GM11168 (cell line): ENCODE measurements around the gene DYSF.
"Not testable (repeated sequence)": the region's sequence is repeated elsewhere in the genome, so short reads cannot be mapped to it uniquely, and the experiment has no call there.

Experiments
- in situ Hi-C: fragments of 300-500 bp; cut with MboI; formaldehyde crosslinking; loops from one replicate; pipeline ENCODE4 v1.12.0; 2022; ENCODE audit warnings: low sequenced_read_pairs; ENCODE audit not compliant: unreplicated experiment

The DYSF gene

GRCh38 chr2:71629273-71629672 is 175.9 kb downstream of the DYSF start:
- in situ Hi-C loops = no loop called here

DNA sequence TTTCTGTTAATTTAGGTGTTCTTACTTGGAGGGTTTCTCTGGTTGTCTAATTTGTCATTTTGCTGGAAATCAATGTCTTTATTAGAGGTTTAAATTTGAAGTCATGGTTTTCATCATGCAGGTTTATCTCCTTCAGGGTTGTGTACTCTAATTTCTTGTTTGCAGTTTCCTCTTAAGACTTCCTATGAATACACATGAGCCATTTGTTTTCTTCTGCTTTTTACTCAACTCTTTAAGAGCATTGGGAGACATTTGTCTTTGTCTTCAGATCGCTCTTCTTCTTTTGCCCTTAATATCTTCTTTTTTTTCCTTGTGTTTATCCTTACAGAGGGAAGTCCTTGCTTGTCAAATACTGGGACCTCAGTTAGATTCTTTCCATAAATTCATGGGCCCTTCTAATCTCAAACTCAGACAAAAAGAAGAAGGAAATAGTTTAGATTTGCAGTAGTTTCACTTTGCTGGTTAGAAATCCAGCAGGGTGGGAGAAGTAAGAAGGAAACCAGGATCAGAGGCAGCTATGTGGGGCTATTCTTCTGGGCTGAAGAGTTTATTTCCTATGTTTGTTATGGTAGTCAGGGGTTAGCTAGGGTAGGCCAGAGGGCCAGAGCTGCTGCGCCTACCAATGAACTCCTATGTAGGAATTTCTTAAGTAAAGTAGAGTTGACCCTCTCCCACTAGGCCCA is 176.6 kb downstream of the DYSF start:
- in situ Hi-C loops = no loop called here

DNA sequence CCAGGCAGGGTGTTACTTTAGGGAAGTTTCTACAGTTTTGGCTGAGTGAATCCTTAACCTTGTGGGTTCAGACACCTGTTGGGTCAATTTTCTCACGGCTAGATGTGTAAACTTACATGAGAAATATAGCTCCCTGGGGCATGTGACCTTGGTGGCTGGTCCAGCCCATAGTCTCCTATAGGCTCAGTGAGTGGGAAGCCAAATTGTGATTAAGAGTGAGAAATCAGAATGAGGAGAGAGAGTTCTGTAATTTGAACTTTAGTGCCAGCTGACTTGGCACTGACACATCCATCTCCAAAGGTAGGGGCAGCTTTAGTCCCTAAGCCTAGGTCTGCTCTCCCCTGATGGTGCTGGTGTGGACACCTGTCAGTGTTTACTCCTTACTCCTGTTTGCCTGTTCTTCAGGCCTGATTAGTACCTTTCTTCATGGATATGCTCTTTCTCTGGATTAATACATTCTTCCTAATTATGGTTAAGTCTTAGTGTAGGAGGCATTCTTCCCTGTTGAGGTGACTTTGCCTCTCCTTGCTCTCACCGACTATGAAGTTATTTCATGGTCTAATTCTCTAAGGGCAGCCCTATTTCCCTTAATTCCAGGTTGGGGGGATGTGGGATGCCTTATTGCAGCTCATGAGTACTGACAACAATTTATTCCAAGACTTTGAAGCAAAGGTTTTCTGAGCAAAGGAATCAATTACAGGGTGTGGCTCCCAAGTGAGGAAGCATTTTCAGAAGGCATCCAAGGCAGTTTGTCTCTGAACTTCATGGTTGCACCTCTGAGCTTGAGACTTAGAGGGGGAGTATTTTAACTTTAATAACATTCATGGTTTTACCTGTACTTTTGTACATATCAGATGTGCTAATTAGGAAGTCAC is 177.3 kb downstream of the DYSF start:
- in situ Hi-C loops = no loop called here

DNA sequence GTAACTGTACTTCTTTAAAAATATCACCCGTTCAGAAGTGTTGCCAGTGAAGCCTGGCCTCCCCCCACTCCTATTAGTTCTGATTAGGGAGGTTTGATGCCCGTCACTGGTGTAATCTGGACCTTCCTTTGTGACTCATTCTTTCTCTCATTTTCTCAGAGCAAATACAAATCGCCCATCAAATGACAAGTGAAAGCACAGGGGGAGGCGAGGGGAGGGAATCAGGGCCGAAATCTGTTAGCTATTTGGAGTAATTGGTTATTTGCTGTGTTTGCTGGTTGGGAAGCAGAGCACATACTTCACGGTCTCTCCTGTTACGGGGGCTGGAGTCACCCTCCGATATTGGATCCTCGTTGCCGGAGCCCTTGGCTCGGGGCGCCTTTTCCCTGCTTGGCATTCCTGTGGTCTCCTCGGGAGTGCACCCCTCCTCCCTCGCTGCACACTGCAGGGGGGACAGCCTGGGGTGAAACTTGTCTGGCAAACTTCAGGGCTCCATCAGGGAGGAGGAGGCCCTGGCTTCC is 178.1 kb downstream of the DYSF start:
- in situ Hi-C loops = no loop called here

- in situ Hi-C loops = no loop called here
Measured at GRCh38 chr2:71633086-71633485, 179.7 kb downstream of the DYSF start.

DNA sequence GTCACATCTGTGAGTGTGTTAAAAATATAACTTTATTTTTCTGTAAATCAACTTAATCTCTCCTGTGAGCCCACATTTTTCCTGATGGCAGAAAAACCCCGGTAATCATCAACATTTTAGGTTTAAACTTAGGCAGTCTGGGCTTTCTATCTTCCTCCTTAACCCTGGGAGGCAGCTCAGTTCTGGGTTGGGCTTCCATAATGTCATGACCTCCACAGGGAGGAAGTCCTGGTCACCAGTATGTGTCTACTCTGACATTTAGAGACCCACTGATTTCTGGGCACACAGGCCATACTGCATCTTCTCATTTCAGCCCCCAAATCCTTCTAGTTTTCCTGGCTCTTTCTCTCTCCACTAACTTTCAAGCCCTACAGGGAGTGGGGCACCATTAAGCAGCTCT is 181.2 kb downstream of the DYSF start:
- in situ Hi-C loops = no loop called here

DNA sequence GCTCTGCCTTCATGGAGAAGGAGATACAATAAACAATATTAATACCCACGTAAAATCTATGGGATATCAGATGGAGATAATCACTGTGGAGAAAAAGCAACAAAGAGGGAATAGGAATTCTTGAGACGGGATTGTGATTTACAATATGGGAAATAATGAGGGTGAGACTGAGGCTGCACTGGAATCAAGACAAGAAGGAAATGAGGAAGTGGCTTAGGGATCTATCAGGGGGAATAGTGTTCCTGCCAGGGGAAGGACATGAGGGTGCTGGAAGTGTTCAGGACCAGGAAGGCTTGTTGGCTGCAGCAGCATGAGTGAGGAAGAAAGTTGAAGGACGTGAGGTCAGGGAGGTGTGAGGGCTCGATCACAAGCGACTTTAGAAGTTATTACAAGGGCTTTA is 182.4 kb downstream of the DYSF start:
- in situ Hi-C loops = no loop called here

DNA sequence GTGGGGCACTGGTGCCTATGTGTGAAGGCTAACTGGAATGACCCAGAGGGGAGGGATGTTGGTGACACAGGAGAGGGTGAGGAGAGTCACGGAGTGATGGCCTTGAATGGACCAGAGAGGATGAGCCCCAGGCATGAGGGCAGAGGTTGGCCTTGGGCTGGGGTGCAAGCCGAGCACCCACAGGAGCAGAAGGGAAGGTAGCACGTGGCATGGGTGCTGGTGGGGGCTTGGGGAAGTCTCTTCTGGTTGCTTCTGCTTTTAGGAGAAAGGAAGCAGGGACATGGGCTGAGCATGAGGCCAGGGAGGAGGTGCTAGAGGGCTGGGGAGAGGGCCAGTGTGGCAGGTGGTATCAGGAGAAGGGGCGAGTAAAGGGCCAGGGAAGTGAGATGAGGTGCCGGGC is 183.8 kb downstream of the DYSF start:
- in situ Hi-C loops = no loop called here

DNA sequence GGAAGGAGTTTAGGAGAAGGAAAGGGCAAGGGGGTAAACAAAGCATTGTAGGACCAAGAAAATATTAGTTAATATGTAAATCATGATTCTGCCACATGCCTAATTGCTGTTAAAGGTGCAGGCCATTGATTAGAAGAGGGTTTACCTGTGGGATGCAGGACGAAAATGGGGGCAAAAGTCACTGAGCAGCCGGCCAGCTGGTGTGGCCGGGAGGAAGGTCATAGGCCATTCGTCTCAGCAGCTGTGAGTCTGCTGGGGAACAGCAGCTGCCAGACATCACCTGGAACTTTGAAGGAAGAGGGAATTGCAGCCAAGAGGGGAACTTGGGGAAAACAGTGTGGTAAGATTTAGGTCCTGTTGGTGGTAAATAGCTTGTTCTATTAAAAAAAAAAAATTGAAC is 184.4 kb downstream of the DYSF start:
- in situ Hi-C loops = no loop called here

- in situ Hi-C loops = no loop called here
Measured at GRCh38 chr2:71639735-71640134, 186.4 kb downstream of the DYSF start.

DNA sequence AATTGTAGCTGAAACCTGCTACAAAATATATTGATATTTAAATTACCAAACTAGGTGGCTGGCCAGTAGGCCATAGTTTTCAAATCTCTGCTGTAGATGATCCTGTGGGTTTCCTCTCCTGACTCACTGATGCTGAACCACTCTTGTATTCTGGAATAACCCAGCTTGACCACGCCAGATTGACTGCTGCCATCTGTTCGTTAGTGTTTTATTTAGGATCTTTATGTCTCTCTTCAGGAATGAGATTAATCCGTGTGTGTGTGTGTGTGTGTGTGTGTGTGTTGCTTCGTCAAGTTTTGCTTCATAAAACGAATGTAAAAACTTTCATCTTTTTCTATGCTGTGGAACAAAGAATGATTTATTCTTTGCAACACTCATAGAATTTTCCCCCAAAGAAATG is 187.1 kb downstream of the DYSF start:
- in situ Hi-C loops = no loop called here

DNA sequence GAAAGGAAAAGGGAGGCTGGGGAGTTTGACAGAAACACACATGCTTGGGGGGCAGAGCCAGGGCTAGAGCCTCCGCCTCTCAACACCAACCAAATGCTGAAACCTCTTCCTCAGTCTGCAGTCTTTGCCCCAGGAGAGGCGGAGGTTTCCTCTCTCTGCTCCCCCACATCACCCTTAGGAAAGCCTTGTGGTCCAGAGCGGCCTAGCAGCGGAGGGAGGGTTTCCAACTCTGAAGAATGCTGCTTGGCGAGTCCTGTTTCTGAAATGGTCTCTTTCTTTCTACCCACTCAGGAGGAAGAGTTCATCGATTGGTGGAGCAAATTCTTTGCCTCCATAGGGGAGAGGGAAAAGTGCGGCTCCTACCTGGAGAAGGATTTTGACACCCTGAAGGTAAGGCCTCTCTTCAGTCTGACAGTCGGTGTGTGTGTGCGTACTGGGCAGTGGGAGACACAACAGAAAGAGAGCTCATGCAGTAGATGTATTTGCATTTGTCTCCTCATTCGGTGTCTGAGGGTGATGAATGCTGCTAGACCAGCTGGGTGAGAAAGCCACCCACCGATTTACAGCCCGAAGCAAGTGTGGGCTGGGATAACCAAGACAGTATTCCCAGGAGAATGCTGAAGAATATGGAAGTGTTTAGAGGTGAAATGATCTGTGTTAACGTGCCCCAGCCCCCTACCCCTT is 190.5 kb downstream of the DYSF start:
- in situ Hi-C loops = no loop called here

DNA sequence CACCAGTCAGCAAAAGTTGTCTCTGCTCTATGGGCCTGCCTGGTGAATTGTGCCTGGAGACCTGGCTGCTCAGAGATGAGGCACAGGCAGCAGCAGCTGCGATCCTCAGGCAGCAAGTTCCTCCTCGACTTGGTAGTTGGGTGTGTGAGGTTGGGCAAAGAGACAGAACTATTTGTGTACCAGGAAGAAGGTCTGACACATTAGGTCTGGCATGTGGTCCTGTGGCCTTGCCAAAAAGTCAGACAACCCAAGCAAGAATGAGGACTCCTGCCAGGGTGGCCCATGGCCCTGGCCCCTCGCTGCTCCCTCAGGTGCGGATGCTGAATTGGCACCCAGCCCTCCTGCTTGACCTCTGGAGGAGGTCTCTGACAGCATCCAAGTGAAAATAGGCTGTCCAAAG is 192.7 kb downstream of the DYSF start:
- in situ Hi-C loops = no loop called here

DNA sequence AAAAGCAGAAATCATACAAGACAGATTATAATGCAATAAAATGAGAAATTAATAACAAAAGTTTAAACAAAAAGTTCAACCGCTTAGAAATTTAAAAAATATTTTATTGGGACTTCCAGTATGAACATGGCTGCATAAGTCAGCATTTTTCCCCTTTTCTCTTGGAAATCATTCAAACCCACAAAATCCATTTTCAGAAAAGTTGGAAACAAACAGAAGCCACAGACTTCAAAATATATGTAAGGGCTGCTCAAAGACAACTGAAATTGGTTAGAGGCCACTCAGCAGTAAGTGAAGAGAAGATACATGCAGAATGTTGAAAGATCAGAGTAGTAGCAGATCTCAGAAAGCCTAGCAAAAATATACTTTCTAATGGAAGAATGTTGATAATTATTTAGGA is 194.0 kb downstream of the DYSF start:
- in situ Hi-C loops = no loop called here

DNA sequence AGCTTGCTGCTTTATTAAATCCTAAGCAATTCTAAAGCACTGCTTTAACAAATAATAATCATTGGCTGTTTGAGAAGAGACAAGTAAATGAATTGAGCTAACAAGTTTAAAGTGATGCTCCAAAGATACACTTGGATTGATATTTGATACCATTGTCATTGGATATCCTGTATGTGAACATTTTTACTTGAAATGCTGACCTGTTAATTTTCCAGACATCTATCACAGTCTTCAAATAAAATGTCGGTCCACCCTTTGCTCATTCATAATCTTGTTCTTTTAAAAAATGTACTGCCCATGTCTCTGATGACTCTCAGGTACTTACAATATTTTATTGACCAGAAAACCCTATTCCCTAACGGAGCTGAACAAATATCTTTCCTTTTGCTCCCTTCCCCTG is 202.1 kb downstream of the DYSF start:
- in situ Hi-C loops = no loop called here

DNA sequence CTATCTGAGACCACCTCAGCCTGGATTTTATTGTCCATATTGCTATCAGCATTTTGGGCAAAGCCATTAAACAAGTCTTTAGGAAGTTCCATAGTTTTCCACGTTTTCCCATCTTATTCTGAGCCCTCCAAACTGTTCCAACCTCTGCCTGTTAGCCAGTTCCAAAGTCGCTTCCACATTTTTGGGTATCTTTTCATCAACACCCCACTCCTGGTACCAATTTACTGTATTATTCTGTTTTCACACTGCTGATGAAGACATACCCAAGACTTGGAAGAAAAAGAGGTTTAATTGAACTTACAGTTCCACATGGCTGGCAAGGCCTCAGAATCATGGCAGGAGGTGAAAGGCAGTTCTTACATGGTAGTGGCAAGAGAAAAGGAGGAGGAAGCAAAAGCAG is 204.9 kb downstream of the DYSF start:
- in situ Hi-C loops = not testable (repeated sequence)

GRCh38 chr2:71658771-71659170 is 205.4 kb downstream of the DYSF start:
- in situ Hi-C loops = no loop called here

GRCh38 chr2:71659868-71660518 is 206.6 kb downstream of the DYSF start:
- in situ Hi-C loops = no loop called here

- in situ Hi-C loops = no loop called here
Measured at GRCh38 chr2:71661782-71662181, 208.4 kb downstream of the DYSF start.

GRCh38 chr2:71662665-71663394 is 209.5 kb downstream of the DYSF start:
- in situ Hi-C loops = no loop called here
